Limb (tissue), 2 donors: ENCODE measurements around the gene KCNG2.

ENCODE experiments used
- DNase-seq, 2 donors: peaks; one replicate each; pipeline ENCODE4 v3.0.0-alpha.2; 2016; ENCODE audit errors: extremely low spot score in 2 of 2

The KCNG2 gene

DNA sequence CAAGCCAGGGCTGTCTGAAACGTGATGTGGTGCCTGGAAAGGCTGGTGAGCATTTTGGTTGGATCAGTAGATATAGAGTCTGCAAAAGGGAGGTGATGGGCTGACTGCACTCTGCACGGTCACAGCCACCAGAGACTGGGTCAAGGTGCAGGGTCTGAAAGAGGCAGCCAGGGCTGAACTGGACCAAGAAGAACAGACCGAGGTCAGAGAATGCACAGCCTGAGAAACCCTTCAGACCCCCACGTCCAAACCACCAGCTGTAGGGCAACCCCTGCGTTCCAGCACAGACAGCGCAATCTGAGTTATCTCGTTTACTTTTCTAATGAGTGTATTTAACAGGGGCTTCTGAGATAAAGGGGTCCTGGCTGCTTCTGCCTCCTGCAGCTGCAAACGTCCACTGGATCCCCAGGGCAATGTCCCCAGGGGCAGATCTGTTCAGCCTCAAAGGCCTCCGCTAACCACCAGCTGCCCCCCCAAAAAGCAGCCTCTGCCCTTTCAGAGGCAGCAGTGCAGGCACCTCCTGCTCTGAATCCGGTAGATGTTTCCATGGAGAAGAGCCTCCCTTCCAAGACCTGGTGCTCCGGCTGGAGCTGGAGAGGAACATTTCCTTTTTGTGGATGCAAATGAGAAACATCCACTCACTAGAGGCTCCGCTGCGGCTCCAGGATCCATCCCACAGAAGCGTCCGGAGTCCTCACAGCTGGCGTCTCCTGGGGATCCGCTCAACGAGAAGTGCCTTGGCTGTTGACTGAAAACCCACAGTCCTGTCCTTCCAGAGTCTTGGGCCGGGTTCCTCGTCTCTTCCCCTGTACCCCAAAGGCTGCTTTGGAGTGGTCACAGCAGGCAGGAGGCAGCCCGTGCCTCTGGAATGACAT lies 970 bp upstream of the KCNG2 start:
- peak in 1 of 2 donors; percentile 67 for DNase-seq

DNA sequence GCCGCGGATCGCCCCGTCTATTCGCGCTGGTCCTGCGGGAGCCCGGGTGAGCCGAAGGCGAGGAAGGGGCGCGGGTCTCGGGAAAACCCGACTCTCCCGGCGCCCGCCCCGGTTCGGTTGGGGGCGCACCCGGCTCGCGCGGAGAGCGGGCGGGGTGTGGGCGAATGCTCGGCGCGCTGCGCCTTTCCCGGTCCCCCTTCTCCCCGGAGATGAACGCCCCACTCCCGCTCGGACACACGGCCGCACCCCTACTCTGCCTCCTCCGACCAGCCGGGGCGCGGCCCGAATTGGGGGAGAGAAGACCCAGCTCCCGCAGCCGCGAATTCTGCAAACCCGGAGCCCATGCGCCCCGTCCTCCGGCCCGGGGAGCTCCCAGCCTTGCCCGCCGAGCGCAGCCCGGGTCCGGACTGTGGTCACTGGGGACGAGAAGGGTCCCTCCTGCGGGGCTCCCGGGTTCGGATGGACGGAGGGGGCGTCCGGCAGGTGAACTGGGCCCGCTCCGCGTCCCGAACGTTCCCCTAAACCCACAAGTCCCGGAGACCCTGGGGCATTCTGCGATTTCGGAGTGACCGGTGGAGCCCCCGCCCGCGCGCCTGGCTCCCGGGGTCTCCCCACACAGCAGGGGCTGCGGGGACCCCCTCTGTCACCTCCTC lies 734 bp downstream of the KCNG2 start:
- DNase-seq, result no peak

DNA sequence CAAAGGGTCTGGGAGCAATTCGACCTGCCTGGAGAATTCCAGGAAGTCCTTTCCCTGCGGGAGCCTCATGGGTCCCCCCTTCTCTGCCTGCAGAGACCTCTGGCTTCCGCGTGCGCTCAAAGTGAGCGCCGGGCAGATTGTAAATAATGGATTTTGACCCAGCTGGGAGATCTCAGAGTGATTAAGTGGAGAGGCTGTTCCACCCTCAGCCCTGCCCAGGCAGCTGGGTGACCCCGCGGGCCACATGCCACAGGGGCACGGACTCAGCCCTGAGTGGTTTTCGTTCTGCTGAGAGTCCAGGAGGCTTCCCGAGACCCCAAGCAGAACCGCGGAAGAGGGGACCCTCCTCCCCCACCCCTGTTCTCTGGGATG lies 1.2 kb downstream of the KCNG2 start:
- peak in 1 of 2 donors; percentile 35 for DNase-seq

DNA sequence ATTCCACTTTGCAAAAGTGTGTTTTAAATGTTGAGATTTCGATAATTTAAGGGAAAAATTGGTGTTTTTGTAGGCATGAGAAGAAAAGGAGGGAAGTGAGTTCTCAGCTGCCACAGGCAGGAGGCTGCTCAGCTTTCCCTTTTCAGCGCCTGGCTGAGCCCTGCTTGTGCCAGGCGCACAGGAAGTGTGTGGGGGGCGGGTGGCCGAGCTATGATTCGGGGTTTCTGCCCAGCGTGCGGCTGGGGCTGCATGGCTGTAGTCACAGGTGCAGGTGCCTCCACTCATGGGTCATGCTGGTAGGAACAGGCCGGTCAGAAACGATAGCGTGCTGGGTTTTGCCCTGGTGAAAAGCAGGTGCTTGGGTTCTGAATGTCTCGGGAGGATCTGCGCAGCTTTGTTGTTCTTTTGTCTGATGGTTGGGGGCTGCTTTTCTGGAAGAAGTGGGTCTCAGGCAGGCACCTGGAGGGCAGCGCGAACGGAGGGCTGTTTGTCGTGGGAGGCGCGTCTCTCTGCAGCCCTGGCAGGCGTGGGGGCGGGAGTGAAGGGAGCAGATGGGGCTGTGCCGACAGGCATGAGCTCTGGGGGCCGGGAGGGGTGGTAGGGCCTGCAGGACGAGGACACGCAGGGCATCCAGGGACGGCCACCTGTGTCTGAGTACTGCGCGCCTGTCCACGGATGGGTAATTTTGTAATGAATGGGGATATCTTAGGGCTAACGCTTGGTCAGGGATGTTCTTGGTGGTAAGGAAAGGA lies 2.1 kb downstream of the KCNG2 start:
- peak in 1 of 2 donors; percentile 27 for DNase-seq

DNA sequence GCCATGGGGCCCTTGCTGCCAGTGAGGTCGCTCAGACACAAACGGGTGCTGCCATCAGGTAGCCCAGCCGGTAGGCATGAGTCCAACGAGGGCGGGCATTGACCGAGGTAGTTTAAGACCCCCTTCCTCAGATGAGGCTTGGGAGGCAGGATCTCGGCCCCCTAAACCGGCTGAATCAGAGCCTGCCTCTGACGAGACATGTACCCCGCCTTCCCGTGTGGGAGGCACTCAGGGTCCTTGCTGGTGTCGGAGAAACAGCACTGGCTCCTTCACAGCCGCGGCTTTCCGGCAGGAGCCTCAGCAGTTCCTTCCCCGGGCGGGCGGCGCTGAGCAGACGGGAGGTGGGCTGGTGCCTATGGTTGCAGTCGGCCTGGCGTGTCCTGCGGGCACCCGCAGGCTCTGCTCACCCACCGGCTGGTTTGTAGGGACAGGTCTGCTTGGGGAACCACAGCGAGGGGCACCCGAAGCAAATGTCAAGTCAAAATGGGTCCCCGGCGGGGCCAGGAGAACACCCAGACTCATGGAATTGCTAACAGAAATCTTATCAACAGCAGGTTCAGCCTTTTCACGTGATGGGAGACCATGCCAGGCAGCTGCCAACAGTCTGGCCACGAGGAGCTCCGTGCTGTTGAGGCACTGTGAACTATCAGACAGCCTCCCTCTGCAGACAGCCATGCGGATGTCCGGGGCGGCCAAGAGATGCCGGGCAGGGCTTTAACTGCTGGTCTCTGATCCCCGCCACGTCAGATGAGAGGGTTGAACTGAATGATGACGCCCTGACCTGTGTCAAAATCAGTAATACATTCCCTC lies 2.8 kb downstream of the KCNG2 start:
- DNase-seq, result peak in 1 of 2 donors; percentile 27

DNA sequence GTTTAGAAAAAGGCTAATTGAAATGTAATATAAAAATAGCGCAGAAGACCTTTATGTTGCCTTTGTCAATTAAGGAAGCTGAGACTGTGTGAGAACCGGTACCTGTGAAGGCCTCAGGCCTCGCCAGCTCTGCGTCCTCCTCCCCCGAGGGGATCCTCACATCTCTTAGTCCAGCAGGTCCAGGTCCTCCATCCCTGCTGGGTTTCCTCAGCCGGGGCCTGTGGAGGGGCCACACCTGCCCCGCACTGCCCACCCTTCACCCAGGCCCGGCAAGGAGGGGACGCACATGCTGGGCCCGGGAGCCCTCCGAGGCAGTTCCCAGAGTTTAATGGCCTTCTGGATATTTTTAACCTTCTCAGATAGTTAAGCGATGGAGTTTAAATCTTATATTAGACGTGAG lies 3.5 kb downstream of the KCNG2 start:
- peak in 1 of 2 donors; percentile 19 for DNase-seq

DNA sequence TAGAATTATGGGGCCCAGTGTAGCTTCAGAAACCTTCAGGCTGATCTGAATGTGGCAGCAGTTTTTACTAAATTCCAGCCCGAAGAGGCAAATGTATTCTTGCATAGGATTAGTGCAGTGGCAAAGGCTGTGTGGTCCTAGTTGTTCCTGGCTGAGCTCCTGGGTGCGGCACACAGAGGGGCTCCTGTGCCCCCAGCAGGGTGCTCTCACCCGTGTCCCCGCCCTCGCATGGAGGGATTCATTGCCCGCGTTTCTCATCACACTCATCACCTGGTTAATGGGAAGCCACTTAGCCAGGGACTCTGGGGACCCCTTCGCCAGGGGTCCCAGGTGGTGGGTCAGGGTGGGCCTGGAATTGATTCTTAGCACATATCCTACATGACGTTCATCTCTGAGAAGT lies 3.9 kb downstream of the KCNG2 start:
- DNase-seq, result peak in 1 of 2 donors; percentile 23

DNA sequence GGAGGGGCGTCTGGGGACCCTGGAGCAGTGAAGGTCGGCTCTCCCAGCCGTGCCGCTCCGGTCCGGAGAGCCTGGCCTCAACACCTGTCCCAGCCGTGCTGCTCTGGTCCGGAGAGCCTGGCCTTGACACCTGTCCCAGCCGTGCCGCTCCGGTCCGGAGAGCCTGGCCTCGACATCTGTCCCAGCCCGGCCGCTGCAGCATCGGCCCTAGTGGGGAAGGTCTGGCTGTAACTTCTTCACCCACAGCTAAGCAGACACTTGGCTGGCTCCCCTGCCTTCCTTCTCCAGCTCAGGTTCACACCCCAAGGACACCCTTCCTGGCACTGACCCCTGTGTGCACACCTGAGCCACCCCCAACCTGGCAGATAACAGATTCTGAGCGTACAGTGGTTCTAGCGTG lies 4.6 kb downstream of the KCNG2 start:
- DNase-seq, result peak in 1 of 2 donors; percentile 17

DNA sequence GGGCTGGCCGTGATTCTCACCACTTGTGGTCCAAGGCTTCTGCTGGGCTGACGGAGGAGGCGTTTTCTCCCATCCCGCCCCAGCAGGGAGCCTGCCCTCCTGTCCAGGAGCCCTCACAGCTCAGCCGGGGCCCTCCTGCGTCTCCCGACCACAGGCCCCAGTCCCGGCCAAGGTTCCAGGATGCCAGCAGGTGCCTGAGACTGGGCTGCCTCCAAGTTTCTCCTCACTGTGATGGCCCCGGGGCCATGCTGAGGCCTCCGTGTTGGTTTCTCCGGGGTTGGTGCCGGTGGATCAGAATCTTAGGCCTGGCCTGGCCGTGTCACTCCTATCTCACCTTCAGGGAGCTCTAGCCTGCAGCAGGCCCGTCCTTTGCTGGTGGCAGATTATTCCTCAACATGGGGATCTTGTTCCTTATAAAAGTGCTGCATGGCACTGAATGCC lies 5.9 kb downstream of the KCNG2 start:
- no peak for DNase-seq

DNA sequence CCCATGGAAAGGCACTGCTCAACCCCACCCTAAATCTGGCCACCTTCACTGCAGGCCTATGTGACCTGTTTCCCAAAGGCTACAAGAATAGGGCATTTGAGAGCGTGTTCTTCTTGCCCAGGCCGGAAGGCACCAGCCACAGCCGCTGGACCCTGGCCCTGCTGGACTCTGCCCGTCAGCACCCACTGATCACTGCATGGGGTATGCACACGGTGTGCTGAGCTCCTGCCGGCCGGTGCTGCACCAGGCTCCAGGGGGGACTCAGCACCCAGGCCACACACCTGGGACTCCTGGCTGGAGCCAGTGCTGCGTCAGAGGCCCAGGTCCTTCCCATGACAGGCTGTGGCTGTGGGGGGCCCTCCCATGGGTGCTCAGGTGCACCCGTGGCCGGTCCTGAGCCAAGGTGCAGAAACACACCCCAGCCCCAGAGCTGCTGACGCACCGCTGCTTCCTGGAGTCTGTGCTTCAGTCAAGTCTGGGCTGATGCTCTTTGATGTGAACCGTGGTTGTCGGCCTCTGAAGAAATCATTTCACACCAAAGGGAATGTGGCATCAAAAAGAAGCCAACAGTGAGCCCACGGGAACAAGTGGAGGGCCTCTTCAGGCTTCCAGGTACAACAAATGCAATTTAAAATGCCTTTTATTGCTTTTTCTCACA lies 6.5 kb downstream of the KCNG2 start:
- no peak for DNase-seq

DNA sequence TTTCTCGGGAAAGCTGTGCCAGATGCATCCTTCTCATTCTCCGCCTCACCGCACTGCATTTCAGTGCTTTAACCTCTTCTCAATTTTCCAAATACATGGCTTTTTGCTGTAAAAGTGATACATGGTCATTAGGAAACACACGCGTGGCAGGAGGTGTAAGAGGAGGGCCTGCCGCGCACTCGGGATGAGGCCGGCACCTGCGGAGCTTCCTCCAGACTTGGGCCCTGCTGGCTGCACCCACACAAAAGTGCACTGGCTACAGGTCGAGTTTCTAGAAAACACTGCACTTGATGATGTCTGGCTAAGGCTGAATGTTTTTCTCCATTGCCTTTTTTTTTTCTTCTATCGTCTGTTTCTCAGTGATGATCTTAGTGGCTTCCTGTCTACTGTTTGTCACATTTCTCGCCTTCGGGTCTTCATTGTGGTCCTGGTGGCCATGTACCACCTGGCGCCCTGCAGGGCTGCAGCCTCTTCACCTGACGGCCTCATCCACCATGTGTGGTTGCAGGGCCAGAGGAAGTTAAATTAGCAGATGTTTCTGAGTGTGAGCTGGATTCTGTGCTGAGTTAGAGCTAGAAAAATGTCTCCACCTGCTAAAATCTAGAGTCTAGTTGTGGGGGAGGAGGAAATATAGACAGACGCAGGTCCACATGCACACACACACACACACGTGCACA lies 7.6 kb downstream of the KCNG2 start:
- no peak for DNase-seq

DNA sequence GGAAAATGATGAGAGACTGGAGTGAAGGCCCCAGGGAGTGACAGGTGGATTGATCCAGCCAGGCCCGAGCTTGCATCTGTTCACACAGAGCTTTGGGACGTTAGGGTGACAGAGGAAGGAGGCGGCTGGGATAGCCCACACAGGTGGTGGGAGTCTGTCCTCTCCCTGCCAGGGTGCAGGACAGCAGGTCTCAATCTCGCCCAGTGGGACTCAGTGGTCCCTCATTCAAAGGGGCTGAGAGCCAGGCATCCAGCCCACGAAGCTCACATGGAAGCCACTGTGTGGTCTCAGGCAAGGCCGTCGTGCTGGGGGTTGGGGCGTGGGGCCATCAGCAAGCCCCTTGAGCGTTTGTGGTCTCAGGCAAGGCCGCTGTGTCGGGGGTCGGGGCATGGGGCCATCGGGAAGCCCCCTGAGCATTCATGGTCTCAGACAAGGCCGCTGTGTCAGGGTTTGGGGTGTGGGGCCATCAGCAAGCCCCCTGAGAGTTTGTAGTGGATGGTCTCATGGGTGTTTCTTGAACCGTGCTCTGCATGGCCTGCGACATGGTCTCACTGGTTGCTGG lies 8.3 kb downstream of the KCNG2 start:
- peak in 1 of 2 donors; percentile 21 for DNase-seq

DNA sequence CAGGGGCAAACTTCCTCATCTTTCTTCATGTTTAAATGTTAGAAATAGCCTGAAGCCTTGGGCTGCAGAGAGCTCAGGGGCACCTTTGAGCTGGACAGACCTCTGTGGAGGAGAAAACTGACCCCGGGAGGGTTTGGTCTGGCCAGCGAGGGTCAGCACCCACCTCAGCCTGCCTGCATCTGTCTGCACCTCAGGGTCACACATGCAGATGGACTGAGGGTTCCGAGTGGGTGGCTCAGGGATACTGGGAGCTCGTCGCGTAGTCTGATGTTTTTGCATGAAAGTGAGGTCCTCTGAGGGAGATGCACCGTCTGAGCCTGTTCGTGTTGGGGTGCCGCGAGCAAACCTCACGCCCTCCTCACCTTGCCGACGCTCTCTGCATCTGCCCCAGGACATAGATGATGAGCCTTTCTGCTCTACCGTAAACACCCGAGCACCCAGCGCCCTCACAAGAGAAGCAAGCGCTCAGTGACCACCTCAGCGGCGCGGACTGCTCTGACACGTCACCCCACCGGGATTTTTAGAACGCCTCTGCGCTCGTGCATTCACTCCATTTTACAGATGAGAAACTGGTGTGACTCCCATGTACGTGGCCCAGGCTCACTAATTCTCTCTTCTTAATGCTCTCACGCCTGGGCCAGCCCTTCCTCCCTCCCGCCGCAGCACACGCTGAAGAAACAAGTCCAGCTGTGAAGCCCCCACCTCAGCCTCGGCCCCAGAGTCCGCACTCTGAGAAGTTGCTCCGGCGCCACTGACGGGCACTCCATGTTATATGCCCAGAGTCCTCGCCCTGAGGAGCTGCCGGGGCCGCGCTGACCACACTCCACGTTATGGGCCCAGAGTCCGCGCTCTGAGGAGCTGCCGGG lies 9.5 kb downstream of the KCNG2 start:
- peak in 1 of 2 donors; percentile 17 for DNase-seq

DNA sequence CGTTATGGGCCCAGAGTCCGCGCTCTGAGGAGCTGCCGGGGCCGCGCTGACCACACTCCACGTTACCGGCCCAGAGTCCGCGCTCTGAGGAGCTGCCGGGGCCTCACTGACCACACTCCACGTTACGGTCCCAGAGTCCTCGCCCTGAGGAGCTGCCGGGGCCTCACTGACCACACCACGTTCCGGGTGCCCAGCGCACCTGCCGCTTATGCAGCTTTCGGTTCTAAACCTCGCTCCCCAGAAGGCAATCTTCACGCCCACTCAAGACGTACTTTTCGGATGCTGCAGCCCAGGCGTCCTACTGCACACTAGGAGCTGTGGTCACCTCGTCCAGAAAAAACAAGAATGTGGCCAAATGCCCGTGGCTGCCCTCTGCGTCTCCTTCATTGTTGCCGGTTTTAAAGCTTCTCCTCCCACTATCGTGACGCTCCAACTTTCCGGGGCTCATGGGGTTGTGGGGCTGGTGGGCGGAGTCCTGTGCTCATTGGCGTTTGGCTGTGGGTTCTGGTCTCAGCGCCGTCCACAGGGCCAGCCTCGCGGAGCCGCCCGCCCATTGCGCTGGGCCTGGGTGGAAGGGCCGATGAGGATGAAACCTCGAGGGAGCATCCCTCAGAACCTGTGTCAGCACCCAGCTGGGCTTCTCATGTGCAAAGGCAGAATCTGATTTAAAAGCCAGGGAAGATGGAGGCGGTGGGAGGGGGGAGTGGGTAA lies 11.9 kb downstream of the KCNG2 start:
- DNase-seq, result no peak

DNA sequence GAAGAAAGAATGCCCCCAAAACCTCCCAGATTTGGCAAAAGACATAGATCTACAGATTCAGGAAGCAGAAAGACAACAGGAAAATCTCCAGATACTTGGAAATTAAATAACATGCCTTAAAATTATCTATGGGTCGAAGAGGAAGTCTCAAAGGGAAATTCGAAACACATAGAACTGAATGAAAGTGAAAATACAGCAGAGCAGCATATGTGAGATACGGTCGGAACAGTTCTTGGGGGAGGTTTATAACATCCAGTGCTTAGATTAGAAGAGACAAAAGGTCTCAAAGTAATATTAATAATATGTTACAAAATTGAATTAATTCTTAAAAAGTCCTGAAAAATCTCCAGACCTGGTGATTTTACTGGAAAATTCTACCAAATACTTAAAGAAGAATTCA lies 14.3 kb downstream of the KCNG2 start:
- DNase-seq, result no peak

DNA sequence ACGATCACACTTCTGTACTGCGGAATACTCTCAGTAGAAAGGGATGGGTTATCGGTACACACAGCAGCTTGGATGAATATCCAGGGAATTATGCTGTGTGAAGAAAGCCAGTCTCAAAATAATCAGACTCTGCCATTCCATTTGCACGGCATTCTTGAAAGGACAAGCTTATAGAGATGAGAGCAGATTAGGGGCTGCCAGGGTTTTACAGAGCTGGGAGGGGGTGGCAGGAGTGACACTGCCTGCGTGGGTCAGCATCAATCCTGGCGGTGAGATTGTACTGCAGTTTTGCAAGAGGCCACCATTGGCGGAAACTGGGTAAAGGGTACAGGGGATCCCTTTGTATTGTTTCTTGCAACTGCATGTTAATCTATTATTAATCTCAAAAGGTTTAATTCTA lies 16.6 kb downstream of the KCNG2 start:
- DNase-seq, result no peak

DNA sequence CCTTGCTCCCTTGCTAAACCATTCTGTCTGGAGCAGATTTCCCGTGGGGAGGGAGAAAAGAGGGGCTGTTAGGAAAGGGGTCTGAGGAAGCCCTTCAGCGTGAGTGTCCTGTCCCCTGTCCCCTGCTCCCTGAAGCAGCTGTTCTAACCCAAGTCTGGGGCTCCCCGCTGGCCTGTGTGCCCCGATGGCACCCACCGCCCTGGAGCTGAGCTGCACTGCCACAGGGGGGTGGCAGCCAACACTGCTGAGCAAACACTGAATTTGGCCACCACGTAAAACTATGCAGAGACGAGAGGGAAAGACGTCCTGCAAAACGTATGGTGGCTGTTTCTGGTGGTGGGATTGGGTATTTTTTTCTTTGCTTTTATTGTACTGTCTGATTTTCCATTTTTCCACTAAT lies 17.9 kb downstream of the KCNG2 start:
- no peak for DNase-seq

DNA sequence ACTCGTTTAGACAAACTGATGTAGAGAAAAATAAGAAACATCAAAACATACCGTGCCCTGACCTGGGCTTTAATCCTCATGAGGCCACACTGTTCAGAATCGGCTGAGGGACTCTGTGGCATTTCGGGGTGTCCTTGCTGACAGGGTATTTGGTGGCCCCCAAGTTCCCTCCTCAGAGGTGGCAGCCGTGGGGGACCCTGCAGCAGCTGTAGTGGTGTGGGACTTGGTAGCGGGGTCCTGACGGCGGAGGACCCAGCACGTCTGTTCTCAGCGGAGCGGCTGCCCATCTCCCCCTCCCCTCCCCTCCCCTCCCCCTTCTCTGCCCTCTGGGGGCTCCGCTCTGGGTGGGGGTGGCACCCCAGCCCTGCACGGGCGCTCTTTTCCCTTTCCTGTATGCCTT lies 18.4 kb downstream of the KCNG2 start:
- DNase-seq, result no peak
